HL-60 (cell line): Measurements from ENCODE around the gene PHLPP1.
A peak's percentile ranks its signal among the peaks of the same experiment; 100 is the strongest.

Source experiments
- DNase-seq, 2 experiments: peaks; one replicate each; pipeline ENCODE4 v3.0.0-alpha.2; 2010 to 2020; ENCODE audit warnings: low read depth in 1 of 2, low spot score in 1 of 2
- H3K27ac ChIP-seq: fragments of 250-450 bp; sonication (Bioruptor Pico); replicated peaks from 2 replicates; pipeline ENCODE4 v1.5.1; 2020; ENCODE audit warnings: mild to moderate bottlenecking, moderate library complexity
- H3K27me3 ChIP-seq: fragments of 250-450 bp; sonication (Bioruptor Pico); 2 replicates; pipeline ENCODE4 v1.5.1; 2021; ENCODE audit warnings: mild to moderate bottlenecking, moderate library complexity; ENCODE audit not compliant: insufficient read depth, poor library complexity, severe bottlenecking
- H3K4me3 ChIP-seq: replicated peaks from 2 replicates; pipeline ENCODE4 v1.5.1; 2011; ENCODE audit warnings: mild to moderate bottlenecking, control low read depth, low read length; ENCODE audit not compliant: insufficient read depth
- CTCF ChIP-seq: IDR thresholded peaks from one replicate; pipeline ENCODE4 v1.5.1; 2011; ENCODE audit warnings: low read length, control low read depth, inconsistent platforms; ENCODE audit not compliant: insufficient read depth
- GABPA ChIP-seq: IDR thresholded peaks from 2 replicates; pipeline ENCODE4 v1.6.1; 2012; ENCODE audit warnings: low read depth
- POLR2AphosphoS5 ChIP-seq: IDR thresholded peaks from 2 replicates; pipeline ENCODE4 v1.6.1; 2012; ENCODE audit warnings: low read depth
- REST ChIP-seq: IDR thresholded peaks from 2 replicates; pipeline ENCODE4 v1.6.1; 2012; ENCODE audit warnings: low read depth; ENCODE audit not compliant: insufficient replicate concordance
- SPI1 ChIP-seq: IDR thresholded peaks from 2 replicates; pipeline ENCODE4 v1.6.1; 2012; ENCODE audit warnings: low read depth, mild to moderate bottlenecking, borderline replicate concordance

The PHLPP1 gene

GRCh38 chr18:62716619-62717168 lies 1.4 kb downstream of the PHLPP1 start:
- peak overlapping the region; percentile 88 for H3K4me3 ChIP-seq
- TF ChIP-seq REST, result no peak
- no peak for TF ChIP-seq CTCF
- no peak for TF ChIP-seq GABPA
- TF ChIP-seq POLR2AphosphoS5, result no peak; the same call in none of the 2 replicates
- no peak for TF ChIP-seq SPI1
- H3K27ac ChIP-seq, result peak overlapping the region; percentile 9; the same call in 1 of the 2 replicates
- no peaks in the 10 kb centered on the region for H3K27me3 ChIP-seq
- peak in 1 of 2 experiments; percentile 59 for DNase-seq

- DNase-seq, result peak; percentile 54 to 65
- Histone ChIP-seq H3K27ac (peak overlapping the region; percentile 9), H3K27me3 (no peaks in the 10 kb centered on the region), H3K4me3 (peak overlapping the region; percentile 88)
- TF ChIP-seq REST, result peak; percentile 32
- TF ChIP-seq CTCF, result no peak
These were observed 2.0 kb downstream of the PHLPP1 start for GRCh38 chr18:62717169-62717924.

- peak overlapping the region; percentile 9 for H3K27ac ChIP-seq
- TF ChIP-seq GABPA, result no peak
- TF ChIP-seq CTCF, result no peak
- no peak for TF ChIP-seq POLR2AphosphoS5
- no peak for TF ChIP-seq SPI1
- TF ChIP-seq REST, result no peak
- H3K27me3 ChIP-seq, result no peaks in the 10 kb centered on the region
- H3K4me3 ChIP-seq, result peak overlapping the region; percentile 88
- no peak for DNase-seq
These were observed 2.8 kb downstream of the PHLPP1 start for GRCh38 chr18:62717925-62718800.
